ENCODE measurements around the gene SULF2.

- no peak for TF ChIP-seq YY1 (IDR thresholded peaks at IDR 0.05; ENCODE audit: extremely low read depth, insufficient replicate concordance, low read depth, low read length)
- TF ChIP-seq CTCF (IDR thresholded peaks at IDR 0.05 in 2 of 3, conservative IDR thresholded peaks at IDR 0.05 in 1 of 3; ENCODE audit: borderline replicate concordance in 1 of 3, insufficient read depth in 1 of 3, low read depth in 2 of 3, low read length in 2 of 3), result no peak
- TF ChIP-seq EGR1 (IDR thresholded peaks at IDR 0.05; ENCODE audit: low read depth), result no peak
- no peak for TF ChIP-seq CEBPB (IDR thresholded peaks at IDR 0.05; ENCODE audit: low read depth)
- no peak for TF ChIP-seq POLR2AphosphoS5 (IDR thresholded peaks at IDR 0.05; ENCODE audit: low read depth, low read length)
- TF ChIP-seq REST (IDR thresholded peaks at IDR 0.05; ENCODE audit: low read depth), result no peak
- no peak for TF ChIP-seq POLR2A (IDR thresholded peaks at IDR 0.05; ENCODE audit: borderline replicate concordance, extremely low read depth, insufficient read depth, insufficient read length)
- no peak for TF ChIP-seq ZFX (IDR thresholded peaks at IDR 0.05)
- TF ChIP-seq EZH2 (IDR thresholded peaks at IDR 0.05), result no peak
- TF ChIP-seq SP1 (IDR thresholded peaks at IDR 0.05; ENCODE audit: low read depth), result no peak
Observed at GRCh38 chr20:47667531-47668312, 117.6 kb downstream of the SULF2 start.
